Measurements from ENCODE around the gene ACOT9.

GRCh38 chrX:23661671-23662070 is 81.4 kb downstream of the ACOT9 start:
- no peak for TF ChIP-seq POLR2A (IDR thresholded peaks at IDR 0.05; ENCODE audit: low read depth)
- TF ChIP-seq POLR2AphosphoS5 (IDR thresholded peaks at IDR 0.05): no peak
- TF ChIP-seq CTCF (IDR thresholded peaks at IDR 0.05): no peak

Measured in esophagus muscularis mucosa (tissue), 3 donors.